ENCODE results near the gene PHACTR4.
"Not testable (repeated sequence)": the region's sequence is repeated elsewhere in the genome, so short reads cannot be mapped to it uniquely, and the experiment has no call there.

The PHACTR4 gene

GRCh38 chr1:28437924-28438699, 68.6 kb downstream of the PHACTR4 start:
- DNase-seq = no peak

- DNase-seq = no peak
Observed at GRCh38 chr1:28439320-28439719, 69.8 kb downstream of the PHACTR4 start.

- no peak for DNase-seq
Observed at GRCh38 chr1:28441674-28442073, 72.1 kb downstream of the PHACTR4 start.

- DNase-seq = no peak
Observed at GRCh38 chr1:28443550-28443949, 74.0 kb downstream of the PHACTR4 start.

GRCh38 chr1:28447679-28448078, 78.1 kb downstream of the PHACTR4 start:
- no peak for DNase-seq

- DNase-seq = not testable (repeated sequence)
Observed at GRCh38 chr1:28448094-28448611, 78.6 kb downstream of the PHACTR4 start.

- DNase-seq = no peak
Observed at GRCh38 chr1:28449904-28450303, 80.4 kb downstream of the PHACTR4 start.

- no peak for DNase-seq
Observed at GRCh38 chr1:28450561-28450960, 81.0 kb downstream of the PHACTR4 start.

GRCh38 chr1:28451011-28451410, 81.5 kb downstream of the PHACTR4 start:
- no peak for DNase-seq

GRCh38 chr1:28456078-28456477, 86.5 kb downstream of the PHACTR4 start:
- DNase-seq = no peak

GRCh38 chr1:28457678-28458077, 88.1 kb downstream of the PHACTR4 start:
- DNase-seq = no peak

- no peak for DNase-seq
Observed at GRCh38 chr1:28458237-28459228, 89.0 kb downstream of the PHACTR4 start.

GRCh38 chr1:28466226-28466778, 96.8 kb downstream of the PHACTR4 start:
- no peak for DNase-seq

- DNase-seq = no peak
Observed at GRCh38 chr1:28470146-28470545, 100.6 kb downstream of the PHACTR4 start.

- not testable (repeated sequence) for DNase-seq
Observed at GRCh38 chr1:28479497-28479896, 110.0 kb downstream of the PHACTR4 start.

- no peak for DNase-seq
Observed at GRCh38 chr1:28480308-28480707, 110.8 kb downstream of the PHACTR4 start.

- DNase-seq = no peak
Observed at GRCh38 chr1:28482138-28482537, 112.6 kb downstream of the PHACTR4 start.

GRCh38 chr1:28482702-28483101, 113.2 kb downstream of the PHACTR4 start:
- no peak for DNase-seq

- no peak for DNase-seq
Observed at GRCh38 chr1:28494737-28495136, 125.2 kb downstream of the PHACTR4 start.

- DNase-seq = no peak
Observed at GRCh38 chr1:28499553-28499952, 130.0 kb downstream of the PHACTR4 start.

- DNase-seq = no peak
Observed at GRCh38 chr1:28501925-28502324, 132.4 kb downstream of the PHACTR4 start.

GRCh38 chr1:28503117-28503516, 133.6 kb downstream of the PHACTR4 start:
- DNase-seq = no peak

All from DMS79 (cell line).